OCI-LY3 (cell line): ENCODE results near the gene TMEM135.

Experiments used
- H2AFZ ChIP-seq: fragments of 200-600, 300-600 bp; shearing (Covaris generic); 2 replicates; pipeline ENCODE4 v1.6.0; 2014; ENCODE audit warnings: antibody characterized with exemption, low read depth, low read length
- H3K27ac ChIP-seq: fragments of 200-600, 300-600 bp; sonication (generic); 2 replicates; pipeline ENCODE4 v1.5.1; 2014; ENCODE audit warnings: mild to moderate bottlenecking, low read length, moderate library complexity, mixed read lengths
- H3K27me3 ChIP-seq: fragments of 200-600, 300-600 bp; sonication (generic); 2 replicates; pipeline ENCODE4 v1.6.1; 2014; ENCODE audit warnings: low read depth, low read length, mixed read lengths
- H3K36me3 ChIP-seq: fragments of 200-600, 300-600 bp; sonication (generic); replicated peaks from 2 replicates; pipeline ENCODE3; 2014; ENCODE audit warnings: low read depth, low read length, mixed read lengths
- H3K4me1 ChIP-seq: fragments of 300-600, 200-600 bp; sonication (generic); 2 replicates; pipeline ENCODE4 v1.6.1; 2014; ENCODE audit warnings: low read length, mixed read lengths
- H3K4me2 ChIP-seq: fragments of 200-600, 300-600 bp; sonication (generic); 2 replicates; pipeline ENCODE4 v1.6.1; 2014; ENCODE audit warnings: low read length, mixed read lengths
- H3K4me3 ChIP-seq: fragments of 300-600, 200-600 bp; sonication (generic); 2 replicates; pipeline ENCODE4 v1.5.1; 2014; ENCODE audit warnings: antibody characterized with exemption, mild to moderate bottlenecking, low read length, moderate library complexity
- H3K79me2 ChIP-seq: fragments of 300-600, 200-600 bp; shearing (Covaris generic); 2 replicates; pipeline ENCODE4 v1.6.1; 2014; ENCODE audit warnings: mild to moderate bottlenecking, low read length, mixed read lengths
- H3K9ac ChIP-seq: fragments of 300-600, 200-600 bp; shearing (Covaris generic); 2 replicates; pipeline ENCODE4 v1.6.0; 2014; ENCODE audit warnings: mild to moderate bottlenecking, low read length, moderate library complexity
- H3K9me3 ChIP-seq: fragments of 200-600, 300-600 bp; shearing (Covaris generic); 2 replicates; pipeline ENCODE4 v1.6.1; 2014; ENCODE audit warnings: low read length, mixed read lengths; ENCODE audit not compliant: insufficient read depth
- H4K20me1 ChIP-seq: fragments of 200-600, 300-600 bp; sonication (generic); 2 replicates; pipeline ENCODE4 v1.6.1; 2016; ENCODE audit warnings: low read length, mixed read lengths; ENCODE audit not compliant: insufficient read depth
- CTCF ChIP-seq: fragments of 200-600, 300-600 bp; sonication (generic); IDR thresholded peaks from 2 replicates; pipeline ENCODE4 v1.5.1; 2014; ENCODE audit warnings: antibody characterized with exemption, low read length, low read depth
- EZH2phosphoT487 ChIP-seq: fragments of 200-600 bp; shearing (Covaris generic); IDR thresholded peaks from 2 replicates; pipeline ENCODE4 v1.6.1; 2018; ENCODE audit warnings: antibody characterized with exemption, mixed run types, low read depth

TMEM135 gene

GRCh38 chr11:87043894-87044293, 6.2 kb downstream of the TMEM135 start:
- H3K27ac ChIP-seq = no peak overlapping the region
- no peak overlapping the region for H3K4me2 ChIP-seq
- peaks cover 7% of the 10 kb centered on the region for H4K20me1 ChIP-seq
- H3K79me2 ChIP-seq = peaks cover 71% of the 10 kb centered on the region
- H3K4me1 ChIP-seq = peaks cover 8% of the 10 kb centered on the region
- H3K9ac ChIP-seq = no peak overlapping the region
- no peak overlapping the region for H2AFZ ChIP-seq
- 0 out of 2 replicates have a peak, but pooled peaks cover 6% of the 10 kb centered on the region for H3K9me3 ChIP-seq
- H3K4me3 ChIP-seq = no peak overlapping the region
- TF ChIP-seq CTCF (no peak), EZH2phosphoT487 (no peak)
- peaks cover 41% of the 10 kb centered on the region for H3K36me3 ChIP-seq
- no peaks in the 10 kb centered on the region for H3K27me3 ChIP-seq

- no peak overlapping the region for H2AFZ ChIP-seq
- H4K20me1 ChIP-seq = no peaks in the 10 kb centered on the region; the same call in 1 of the 2 replicates
- no peak overlapping the region for H3K27ac ChIP-seq
- H3K4me2 ChIP-seq = no peak overlapping the region
- 0 out of 2 replicates have a peak, but pooled peaks cover 6% of the 10 kb centered on the region for H3K9me3 ChIP-seq
- peaks cover 35% of the 10 kb centered on the region for H3K36me3 ChIP-seq
- H3K79me2 ChIP-seq = peaks cover 41% of the 10 kb centered on the region
- H3K4me1 ChIP-seq = no peaks in the 10 kb centered on the region
- H3K27me3 ChIP-seq = no peaks in the 10 kb centered on the region
- H3K9ac ChIP-seq = no peak overlapping the region
- TF ChIP-seq EZH2phosphoT487 (no peak), CTCF (no peak)
- no peak overlapping the region for H3K4me3 ChIP-seq
These were observed 9.1 kb downstream of the TMEM135 start for GRCh38 chr11:87046824-87047223.

DNA sequence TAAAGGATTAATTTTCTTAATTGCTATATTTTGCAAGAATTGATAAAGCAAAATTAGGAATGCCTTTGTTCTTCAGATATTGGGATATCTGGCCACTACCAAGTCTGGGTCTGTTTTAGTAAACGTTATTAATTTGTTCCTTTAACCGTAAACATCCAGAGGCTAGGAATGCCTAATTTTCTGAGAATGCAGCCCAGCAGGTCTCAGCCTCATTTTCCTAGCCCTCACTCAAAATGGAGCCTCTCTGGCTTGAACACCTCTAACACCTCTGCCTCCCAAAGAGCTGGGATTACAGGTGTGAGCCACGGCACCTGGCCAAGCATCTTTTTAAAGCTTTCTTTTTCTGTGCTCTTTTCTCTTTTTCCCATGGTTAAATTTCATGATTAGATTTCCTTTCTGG, 18.4 kb downstream of the TMEM135 start:
- TF ChIP-seq CTCF = no peak
- TF ChIP-seq EZH2phosphoT487 = no peak
- H3K79me2 ChIP-seq = peaks cover 16% of the 10 kb centered on the region

DNA sequence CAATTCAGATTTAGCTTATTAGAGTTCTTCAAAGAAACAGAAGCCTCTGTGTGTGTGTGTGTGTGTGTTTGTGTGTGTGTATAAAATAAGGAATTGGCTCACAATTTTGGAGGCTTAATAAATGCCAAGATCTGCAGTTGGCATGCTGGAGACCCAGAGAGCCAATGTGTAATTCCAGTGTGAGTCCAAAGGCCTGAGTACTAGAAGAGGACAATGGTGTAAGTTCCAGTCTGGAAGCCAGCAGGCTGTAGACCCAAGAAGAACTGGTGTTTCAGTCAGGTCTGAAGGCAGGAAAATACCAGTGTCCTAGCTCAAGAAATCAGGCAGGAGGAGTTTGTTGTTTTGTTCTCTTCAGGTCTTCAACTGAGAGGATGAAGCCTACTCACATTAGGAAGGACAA, 20.0 kb downstream of the TMEM135 start:
- Histone ChIP-seq H3K9me3 (no peaks in the 10 kb centered on the region), H3K36me3 (no peaks in the 10 kb centered on the region), H4K20me1 (no peaks in the 10 kb centered on the region), H3K79me2 (peaks cover 23% of the 10 kb centered on the region), H3K9ac (no peak overlapping the region), H2AFZ (no peak overlapping the region), H3K4me3 (no peak overlapping the region), H3K27ac (no peak overlapping the region), H3K4me2 (no peak overlapping the region), H3K4me1 (no peaks in the 10 kb centered on the region), H3K27me3 (no peaks in the 10 kb centered on the region)
- TF ChIP-seq CTCF = no peak
- no peak for TF ChIP-seq EZH2phosphoT487

More for the DNA sequence above, 18.4 kb downstream of the TMEM135 start:
- Histone ChIP-seq H3K27me3 (no peaks in the 10 kb centered on the region), H2AFZ (no peak overlapping the region), H3K36me3 (no peaks in the 10 kb centered on the region), H3K4me1 (no peaks in the 10 kb centered on the region), H3K27ac (no peak overlapping the region), H4K20me1 (no peaks in the 10 kb centered on the region), H3K4me2 (no peak overlapping the region), H3K9ac (no peak overlapping the region), H3K4me3 (no peak overlapping the region), H3K9me3 (no peaks in the 10 kb centered on the region)
